ENCODE measurements around the gene HSPB9. TPM values are rescaled to one million over a fixed set of nuclear protein-coding genes. Genes with fewer than 3 reads are reported as not detected.

The HSPB9 gene
- total and polyA plus RNA-seq, 10 of the 15 experiments (the other 5 are each of a cell fraction or from before 2014, with no cell fraction given), result 0.04 to 0.40 (median 0.11) TPM; not detected in 7

- FAIRE-seq, result no peak
- POLR2A ChIA-PET, result interaction anchor here (0.6 kb wide), 2 partner anchors 161 to 211 kb away, joined by 3 read pairs; no protein-coding TSS in a partner anchor
- peaks cover 2 to 8% of the 10 kb centered on the region in 2 experiments; a peak in 3 of 4 replicates for H3K36me3 ChIP-seq (ENCODE audit: control insufficient read depth in 2 of 2, insufficient read depth in 2 of 2, low read length in 1 of 2)
Measured at GRCh38 chr17:42141382-42141781, 18.8 kb downstream of the HSPB9 start.

More at GRCh38 chr17:42141382-42141781, 18.8 kb downstream of the HSPB9 start:
- Histone ChIP-seq H3K79me2 (ENCODE audit: control insufficient read depth, insufficient read depth, low read length) (peaks cover 35% of the 10 kb centered on the region), H3K27ac (ENCODE audit: control insufficient read depth, insufficient read depth) (no peak overlapping the region), H3K9ac (ENCODE audit: control insufficient read depth, insufficient read depth, low read length) (no peak overlapping the region), H3K4me1 (ENCODE audit: control insufficient read depth, insufficient read depth, low read length) (no peaks in the 10 kb centered on the region; the same call in none of the 2 replicates), H2AFZ (ENCODE audit: control insufficient read depth, low read depth, low read length) (no peak overlapping the region), H3K27me3 (replicated peaks in 1 of 2; ENCODE audit: control insufficient read depth in 2 of 2, insufficient read depth in 2 of 2, low read length in 1 of 2) (no peaks in the 10 kb centered on the region), H4K20me1 (ENCODE audit: control insufficient read depth, insufficient read depth) (peaks cover 6% of the 10 kb centered on the region; the same call in 1 of the 2 replicates), H3K4me2 (ENCODE audit: control insufficient read depth, insufficient read depth) (no peak overlapping the region), H3K9me3 (replicated peaks; ENCODE audit: control insufficient read depth, insufficient read depth, low read length) (no peaks in the 10 kb centered on the region), H3K4me3 (no peak overlapping the region)
- no peak for ATAC-seq
- ChIA-PET SMC1A (ENCODE audit: uncharacterized antibody, unreplicated experiment) (no interaction called here), RAD21 (ENCODE audit: unreplicated experiment) (no interaction called here), CTCF (interaction anchor here (0.5 to 1.0 kb wide), 2 partner anchors 36 to 39 kb away, joined by 3 to 5 read pairs; no protein-coding TSS in a partner anchor)
- no TSS peak for BruUV-seq (replicated peaks)
- intact Hi-C loops (cut with micrococcal nuclease; ENCODE audit: unreplicated experiment), result no loop called here
- in situ Hi-C loops (cut with MboI), result no loop called here
- no peak for DNase-seq (ENCODE audit: low read depth, low spot score)
- TF ChIP-seq SREBF2 (IDR thresholded peaks at IDR 0.05; ENCODE audit: low read length) (no peak), IRF3 (IDR thresholded peaks at IDR 0.05) (no peak), JUND (IDR thresholded peaks at IDR 0.05; ENCODE audit: low read depth, low read length) (no peak), PML (IDR thresholded peaks at IDR 0.05; ENCODE audit: low read length) (no peak), MAX (IDR thresholded peaks at IDR 0.05; ENCODE audit: low read depth, low read length) (no peak), YBX1 (IDR thresholded peaks at IDR 0.05) (no peak), HSF1 (IDR thresholded peaks at IDR 0.05; ENCODE audit: low read depth, low read length) (no peak)
- WGBS (ENCODE audit: insufficient coverage, insufficient replicate concordance, low lambda C conversion rate, missing lambda C conversion rate), result 80% methylated on average over 8 of the region's 8 CpGs
